Neural progenitor cell (in vitro differentiated cells): ENCODE measurements around the gene ROR2. TPM values are rescaled to one million over a fixed set of nuclear protein-coding genes. Genes with fewer than 3 reads are reported as not detected.

ENCODE experiments used
- DNase-seq: peaks from one replicate; pipeline ENCODE4 v3.0.0-alpha.2; 2016; ENCODE audit warnings: low spot score
- H2AFZ ChIP-seq: fragments of 200-600 bp; sonication (generic); replicated peaks from 2 replicates; pipeline ENCODE4 v1.6.1; 2016; ENCODE audit warnings: antibody characterized with exemption
- H3F3A ChIP-seq: fragments of 200-600 bp; sonication (generic); 2 replicates; pipeline ENCODE4 v1.6.1; 2016; ENCODE audit warnings: antibody characterized with exemption, low read depth
- H3K27ac ChIP-seq: fragments of 200-600 bp; sonication (generic); 2 replicates; pipeline ENCODE4 v1.5.1; 2016; ENCODE audit warnings: mild to moderate bottlenecking
- H3K27me3 ChIP-seq: fragments of 200-600 bp; sonication (generic); 2 replicates; pipeline ENCODE4 v1.6.1; 2016; ENCODE audit warnings: mild to moderate bottlenecking, moderate library complexity
- H3K36me3 ChIP-seq: fragments of 200-600 bp; sonication (generic); 2 replicates; pipeline ENCODE4 v1.5.1; 2016
- H3K4me1 ChIP-seq: fragments of 200-600 bp; sonication (generic); 2 replicates; pipeline ENCODE4 v1.6.1; 2016; ENCODE audit warnings: mixed run types
- H3K4me2 ChIP-seq: fragments of 200-600 bp; sonication (generic); 2 replicates; pipeline ENCODE4 v1.6.1; 2016
- H3K4me3 ChIP-seq: fragments of 200-600 bp; sonication (generic); 2 replicates; pipeline ENCODE4 v1.5.1; 2016
- H3K79me2 ChIP-seq: fragments of 200-600 bp; sonication (generic); 2 replicates; pipeline ENCODE4 v1.6.1; 2016; ENCODE audit warnings: low read depth
- H3K9ac ChIP-seq: fragments of 200-600 bp; sonication (generic); 2 replicates; pipeline ENCODE4 v1.6.1; 2016
- H3K9me3 ChIP-seq: fragments of 200-600 bp; sonication (generic); 2 replicates; pipeline ENCODE4 v1.5.1; 2016; ENCODE audit warnings: low read depth
- H4K20me1 ChIP-seq: fragments of 200-600 bp; sonication (generic); 2 replicates; pipeline ENCODE4 v1.6.1; 2016; ENCODE audit warnings: low read depth
- H3K27ac Mint-ChIP-seq: 3 replicates; pipeline ENCODE4 v1.8.0; 2021; ENCODE audit warnings: mixed read lengths
- H3K27me3 Mint-ChIP-seq: 2 replicates; pipeline ENCODE4 v1.8.0; 2022; ENCODE audit warnings: low read depth, mild to moderate bottlenecking, inconsistent platforms, moderate library complexity, mixed read lengths; ENCODE audit not compliant: insufficient read depth
- H3K36me3 Mint-ChIP-seq: 3 replicates; pipeline ENCODE4 v1.8.0; 2021; ENCODE audit warnings: mixed read lengths
- H3K4me1 Mint-ChIP-seq: 3 replicates; pipeline ENCODE4 v1.8.0; 2021; ENCODE audit warnings: mixed read lengths
- H3K4me3 Mint-ChIP-seq: 3 replicates; pipeline ENCODE4 v1.8.0; 2021; ENCODE audit warnings: mild to moderate bottlenecking, moderate library complexity, mixed read lengths
- H3K9me3 Mint-ChIP-seq: 3 replicates; pipeline ENCODE4 v1.8.0; 2020; ENCODE audit warnings: mixed read lengths
- CTCF ChIP-seq: fragments of 200-600 bp; sonication (generic); IDR thresholded peaks from 2 replicates; pipeline ENCODE4 v1.5.1; 2017; ENCODE audit warnings: antibody characterized with exemption, mild to moderate bottlenecking
- EZH2 ChIP-seq: fragments of 200-600 bp; sonication (generic); IDR thresholded peaks from 2 replicates; pipeline ENCODE4 v1.6.1; 2017; ENCODE audit warnings: antibody characterized with exemption, mild to moderate bottlenecking, moderate library complexity
- EZH2phosphoT487 ChIP-seq: fragments of 200-600 bp; sonication (generic); IDR thresholded peaks from 2 replicates; pipeline ENCODE4 v1.6.1; 2017; ENCODE audit warnings: antibody characterized with exemption
- total RNA-seq: library from RNA; depleted of rRNA; stranded (reverse); fragments of >200 nt; gene quantifications from 2 replicates; pipeline ENCODE4 v1.2.3, GENCODE V29; 2015; ENCODE audit warnings: low replicate concordance

Gene ROR2
- total RNA-seq, 1 donor from 2014 or later: 20.1 TPM

- peaks cover 7% of the 10 kb centered on the region for H3F3A ChIP-seq
- Mint-ChIP-seq H3K9me3 (no peaks in the 10 kb centered on the region), H3K27ac (no peak overlapping the region), H3K36me3 (peaks cover 11% of the 10 kb centered on the region), H3K27me3 (peaks cover 4% of the 10 kb centered on the region), H3K4me3 (no peak overlapping the region), H3K4me1 (peaks cover 67% of the 10 kb centered on the region)
- H3K4me3 ChIP-seq: no peak overlapping the region
- no peaks in the 10 kb centered on the region for H3K27me3 ChIP-seq
- H3K9ac ChIP-seq: no peak overlapping the region
- peaks cover 34% of the 10 kb centered on the region for H3K79me2 ChIP-seq
- no peaks in the 10 kb centered on the region for H3K36me3 ChIP-seq
- DNase-seq: no peak
- H3K9me3 ChIP-seq: no peaks in the 10 kb centered on the region
- TF ChIP-seq EZH2 (no peak), EZH2phosphoT487 (no peak), CTCF (no peak)
- no peak overlapping the region for H3K27ac ChIP-seq
- H4K20me1 ChIP-seq: peaks cover 27% of the 10 kb centered on the region
- H3K4me2 ChIP-seq: no peak overlapping the region
- H3K4me1 ChIP-seq: peaks cover 26% of the 10 kb centered on the region
- no peak overlapping the region for H2AFZ ChIP-seq
These were observed 100.3 kb downstream of the ROR2 start for GRCh38 chr9:91849694-91850093.

- peaks cover 11% of the 10 kb centered on the region for H3K36me3 Mint-ChIP-seq
- H3K27ac Mint-ChIP-seq: peak overlapping the region; percentile 83
- DNase-seq: no peak
- no peak overlapping the region for H3K27ac ChIP-seq
- no peaks in the 10 kb centered on the region for H3K36me3 ChIP-seq
- H3K27me3 ChIP-seq: no peaks in the 10 kb centered on the region
- no peaks in the 10 kb centered on the region for H3K9me3 Mint-ChIP-seq
- H2AFZ ChIP-seq: no peak overlapping the region
- H3K4me3 ChIP-seq: no peak overlapping the region
- H3K9ac ChIP-seq: no peak overlapping the region
- H4K20me1 ChIP-seq: peaks cover 29% of the 10 kb centered on the region
- peaks cover 70% of the 10 kb centered on the region for H3K4me1 Mint-ChIP-seq
- H3K4me2 ChIP-seq: no peak overlapping the region
- H3F3A ChIP-seq: peaks cover 14% of the 10 kb centered on the region
- peaks cover 18% of the 10 kb centered on the region for H3K79me2 ChIP-seq
- peak overlapping the region; percentile 26 for H3K4me3 Mint-ChIP-seq
- TF ChIP-seq CTCF: no peak
- TF ChIP-seq EZH2phosphoT487: no peak
- no peak for TF ChIP-seq EZH2
- peaks cover 7% of the 10 kb centered on the region for H3K27me3 Mint-ChIP-seq
- H3K9me3 ChIP-seq: no peaks in the 10 kb centered on the region
- H3K4me1 ChIP-seq: peaks cover 34% of the 10 kb centered on the region
These were observed 101.9 kb downstream of the ROR2 start for GRCh38 chr9:91848146-91848545.

GRCh38 chr9:91847581-91848091 lies 102.4 kb downstream of the ROR2 start:
- Mint-ChIP-seq H3K27me3 (peaks cover 7% of the 10 kb centered on the region), H3K4me1 (peaks cover 70% of the 10 kb centered on the region), H3K9me3 (no peaks in the 10 kb centered on the region), H3K27ac (peak overlapping the region; percentile 83), H3K4me3 (peak overlapping the region; percentile 26), H3K36me3 (peaks cover 11% of the 10 kb centered on the region)
- Histone ChIP-seq H3K9ac (no peak overlapping the region), H4K20me1 (peaks cover 34% of the 10 kb centered on the region), H3K4me3 (no peak overlapping the region), H3K9me3 (no peaks in the 10 kb centered on the region), H3K27me3 (no peaks in the 10 kb centered on the region), H3K79me2 (peaks cover 15% of the 10 kb centered on the region), H3K36me3 (no peaks in the 10 kb centered on the region), H3K4me1 (peaks cover 37% of the 10 kb centered on the region), H2AFZ (no peak overlapping the region), H3K27ac (no peak overlapping the region), H3K4me2 (no peak overlapping the region), H3F3A (peaks cover 14% of the 10 kb centered on the region)
- TF ChIP-seq CTCF (no peak), EZH2phosphoT487 (no peak), EZH2 (no peak)
- no peak for DNase-seq
